Stimulated activated CD8-positive, alpha-beta memory T cell treated with anti-CD3 and anti-CD28 coated beads, Interleukin-4, amount 100 ng/mL, for 4 hours (primary cell): ENCODE results near the gene CACNA1E.

Source experiments
- DNase-seq, 2 donors: peaks; one replicate each; pipeline ENCODE4 v3.0.0-alpha.2; 2020; ENCODE audit warnings: low read depth in 2 of 2, low spot score in 1 of 2

The CACNA1E gene

GRCh38 chr1:181630838-181631237 is 147.5 kb downstream of the CACNA1E start:
- no peak for DNase-seq

- no peak for DNase-seq
Measured at GRCh38 chr1:181632492-181632891, 149.2 kb downstream of the CACNA1E start.

- no peak for DNase-seq
Measured at GRCh38 chr1:181632960-181633359, 149.6 kb downstream of the CACNA1E start.

- DNase-seq: no peak
Measured at GRCh38 chr1:181635110-181635509, 151.8 kb downstream of the CACNA1E start.

- DNase-seq: no peak
Measured at GRCh38 chr1:181637998-181638397, 154.7 kb downstream of the CACNA1E start.

- DNase-seq: no peak
Measured at GRCh38 chr1:181640956-181641355, 157.6 kb downstream of the CACNA1E start.

GRCh38 chr1:181643631-181644030 is 160.3 kb downstream of the CACNA1E start:
- DNase-seq: no peak

- no peak for DNase-seq
Measured at GRCh38 chr1:181645171-181645570, 161.9 kb downstream of the CACNA1E start.

GRCh38 chr1:181646710-181647109 is 163.4 kb downstream of the CACNA1E start:
- DNase-seq: no peak

- no peak for DNase-seq
Measured at GRCh38 chr1:181647314-181648035, 164.2 kb downstream of the CACNA1E start.

- no peak for DNase-seq
Measured at GRCh38 chr1:181651276-181651675, 168.0 kb downstream of the CACNA1E start.

- no peak for DNase-seq
Measured at GRCh38 chr1:181655756-181656155, 172.4 kb downstream of the CACNA1E start.

- no peak for DNase-seq
Measured at GRCh38 chr1:181656491-181656890, 173.2 kb downstream of the CACNA1E start.

GRCh38 chr1:181658581-181658980 is 175.3 kb downstream of the CACNA1E start:
- DNase-seq: no peak

- no peak for DNase-seq
Measured at GRCh38 chr1:181659321-181659957, 176.1 kb downstream of the CACNA1E start.

- DNase-seq: no peak
Measured at GRCh38 chr1:181660621-181661020, 177.3 kb downstream of the CACNA1E start.

GRCh38 chr1:181661569-181661968 is 178.3 kb downstream of the CACNA1E start:
- no peak for DNase-seq

- no peak for DNase-seq
Measured at GRCh38 chr1:181662606-181663005, 179.3 kb downstream of the CACNA1E start.

- no peak for DNase-seq
Measured at GRCh38 chr1:181664543-181664942, 181.2 kb downstream of the CACNA1E start.

GRCh38 chr1:181669246-181669645 is 185.9 kb downstream of the CACNA1E start:
- DNase-seq: no peak

- no peak for DNase-seq
Measured at GRCh38 chr1:181674617-181675016, 191.3 kb downstream of the CACNA1E start.

GRCh38 chr1:181675091-181675917 is 192.0 kb downstream of the CACNA1E start:
- DNase-seq: no peak
